Left renal pelvis (tissue), 4 donors: ENCODE measurements around the gene AARS1. TPM values are rescaled to one million over a fixed set of nuclear protein-coding genes. Genes with fewer than 3 reads are reported as not detected.
"Not testable (repeated sequence)": the region's sequence is repeated elsewhere in the genome, so short reads cannot be mapped to it uniquely, and the experiment has no call there.

Experiments
- DNase-seq, 4 donors: peaks; one replicate each; pipeline ENCODE4 v3.0.0-alpha.2; 2013; ENCODE audit warnings: low read depth in 4 of 4, low spot score in 3 of 4
- polyA plus RNA-seq, 4 donors: library from polyadenylated mRNA; unstranded; fragments of 120-200 nt; gene quantifications; one replicate each; pipeline ENCODE4 v1.2.1, GENCODE V29; 2013; ENCODE audit not compliant: insufficient read length in 4 of 4

AARS1 gene
- polyA plus RNA-seq, 4 donors = 78.2 to 86.3 (median 85.5) TPM

DNA sequence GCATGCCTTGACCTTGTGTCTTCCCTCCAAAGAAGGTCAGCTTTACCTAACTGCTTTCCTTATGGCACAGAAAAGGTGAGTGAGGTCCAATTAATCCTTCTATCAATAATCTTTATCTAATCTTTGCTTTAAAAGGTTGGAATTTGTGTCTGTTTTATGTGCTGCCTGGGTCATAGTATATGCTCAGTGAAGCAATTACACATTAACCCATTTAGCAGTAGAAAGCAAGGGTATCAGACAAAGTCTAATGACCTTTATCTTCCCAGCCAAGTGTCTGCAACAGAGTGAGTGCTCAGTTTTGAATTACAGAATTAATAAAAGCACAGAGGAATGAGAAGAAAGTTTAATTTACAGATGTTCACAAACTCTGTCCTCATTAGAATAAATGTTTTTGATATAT is 63.3 kb downstream of the AARS1 start:
- not testable (repeated sequence) for DNase-seq

DNA sequence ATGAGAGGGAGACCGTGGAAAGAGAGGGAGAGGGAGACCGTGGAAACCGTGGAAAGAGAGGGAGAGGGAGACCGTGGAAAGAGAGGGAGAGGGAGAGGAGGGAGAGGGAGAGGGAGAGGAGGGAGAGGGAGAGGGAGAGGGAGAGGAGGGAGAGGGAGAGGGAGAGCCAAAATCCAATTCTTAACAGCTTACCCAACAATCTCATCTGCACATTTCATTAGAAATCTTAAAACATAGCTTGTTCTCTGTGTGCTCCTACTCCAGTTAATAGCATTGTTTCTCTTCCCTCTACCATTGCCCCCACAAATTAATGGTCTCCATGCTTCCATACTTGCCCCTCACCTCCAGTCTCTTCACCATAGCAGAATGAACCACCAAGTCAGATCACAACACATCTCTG is 63.9 kb downstream of the AARS1 start:
- not testable (repeated sequence) for DNase-seq

DNA sequence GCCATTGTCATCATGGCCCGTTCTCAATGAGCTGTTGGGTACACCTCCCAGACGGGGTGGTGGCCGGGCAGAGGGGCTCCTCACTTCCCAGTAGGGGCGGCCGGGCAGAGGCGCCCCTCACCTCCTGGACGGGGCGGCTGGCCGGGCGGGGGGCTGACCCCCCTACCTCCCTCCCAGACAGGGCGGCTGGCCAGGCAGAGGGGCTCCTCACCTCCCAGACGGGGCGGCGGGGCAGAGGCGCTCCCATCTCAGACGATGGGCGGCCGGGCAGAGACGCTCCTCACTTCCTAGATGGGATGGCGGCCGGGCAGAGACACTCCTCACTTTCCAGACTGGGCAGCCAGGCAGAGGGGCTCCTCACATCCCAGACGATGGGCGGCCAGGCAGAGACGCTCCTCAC is 64.7 kb downstream of the AARS1 start:
- not testable (repeated sequence) for DNase-seq

DNA sequence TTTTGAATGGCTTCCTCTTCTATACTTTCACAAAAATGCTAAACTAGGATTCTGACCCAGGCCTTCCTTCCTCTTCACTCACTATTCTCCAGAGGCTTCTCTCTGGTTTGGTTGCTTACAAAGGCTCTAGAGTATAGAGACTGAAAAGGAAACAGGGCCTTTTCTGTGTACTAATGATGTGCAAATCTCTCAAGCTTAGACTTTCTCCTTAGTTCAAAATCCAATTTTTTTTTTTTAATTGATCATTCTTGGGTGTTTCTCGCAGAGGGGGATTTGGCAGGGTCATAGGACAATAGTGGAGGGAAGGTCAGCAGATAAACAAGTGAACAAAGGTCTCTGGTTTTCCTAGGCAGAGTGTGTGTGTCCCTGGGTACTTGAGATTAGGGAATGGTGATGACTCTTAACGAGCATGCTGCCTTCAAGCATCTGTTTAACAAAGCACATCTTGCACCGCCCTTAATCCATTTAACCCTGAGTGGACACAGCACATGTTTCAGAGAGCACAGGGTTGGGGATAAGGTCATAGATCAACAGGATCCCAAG is 65.3 kb downstream of the AARS1 start:
- DNase-seq = not testable (repeated sequence)

DNA sequence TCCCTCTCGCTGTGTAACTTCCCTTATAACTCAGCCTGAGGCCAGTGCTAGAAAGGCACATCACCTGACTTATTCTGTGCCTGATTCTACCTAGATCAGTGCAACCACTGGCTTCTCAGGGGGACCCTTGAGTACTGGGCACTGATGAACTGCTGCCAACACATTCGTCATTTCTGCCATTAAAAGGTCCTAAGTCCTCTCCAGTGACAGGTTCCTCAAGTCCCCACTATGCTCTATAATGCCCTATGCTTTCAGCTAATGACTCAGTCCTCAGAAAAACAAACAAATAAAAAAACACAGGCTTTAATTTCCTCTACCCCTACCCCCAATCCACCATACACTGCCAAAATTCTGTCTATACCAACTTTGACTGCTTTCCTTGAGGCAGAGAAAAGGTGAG is 66.1 kb downstream of the AARS1 start:
- not testable (repeated sequence) for DNase-seq

DNA sequence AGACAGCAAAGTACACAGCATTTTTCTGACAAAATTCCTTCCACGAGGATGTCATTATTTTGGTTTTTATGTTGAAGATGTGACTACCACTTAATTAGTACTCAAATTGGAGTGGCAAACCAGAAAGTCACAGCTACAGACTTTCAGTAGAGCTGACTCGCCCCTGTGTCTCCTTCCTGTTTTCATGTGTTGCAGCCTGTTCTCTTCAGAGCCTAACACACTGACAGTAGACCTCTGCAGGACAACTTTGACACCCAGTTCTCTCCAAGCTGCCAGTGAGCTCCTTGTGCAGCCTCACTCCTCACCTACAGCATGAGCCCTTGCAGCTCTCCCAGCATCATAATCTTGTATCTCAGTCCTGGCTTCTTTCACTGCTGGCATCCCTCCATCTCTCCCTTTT is 66.7 kb downstream of the AARS1 start:
- not testable (repeated sequence) for DNase-seq

DNA sequence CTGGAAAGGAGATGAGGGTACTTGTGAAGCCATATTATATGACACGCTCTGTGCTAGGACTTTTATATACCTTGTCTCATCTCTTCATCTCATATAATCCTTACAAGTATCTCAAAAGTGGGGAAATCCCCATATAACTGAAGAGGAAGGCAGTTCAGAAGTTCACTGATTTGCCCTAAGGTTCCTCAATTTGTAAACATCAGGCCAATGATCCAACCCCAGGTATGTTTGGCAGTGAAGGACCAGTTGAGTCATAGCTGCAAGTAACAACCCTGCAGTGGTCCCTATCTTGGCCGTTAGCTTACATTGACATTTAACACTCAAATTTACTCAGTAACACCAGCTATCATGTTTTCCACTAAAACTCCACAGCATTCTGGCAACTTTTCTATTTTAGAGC is 70.7 kb downstream of the AARS1 start:
- not testable (repeated sequence) for DNase-seq

DNA sequence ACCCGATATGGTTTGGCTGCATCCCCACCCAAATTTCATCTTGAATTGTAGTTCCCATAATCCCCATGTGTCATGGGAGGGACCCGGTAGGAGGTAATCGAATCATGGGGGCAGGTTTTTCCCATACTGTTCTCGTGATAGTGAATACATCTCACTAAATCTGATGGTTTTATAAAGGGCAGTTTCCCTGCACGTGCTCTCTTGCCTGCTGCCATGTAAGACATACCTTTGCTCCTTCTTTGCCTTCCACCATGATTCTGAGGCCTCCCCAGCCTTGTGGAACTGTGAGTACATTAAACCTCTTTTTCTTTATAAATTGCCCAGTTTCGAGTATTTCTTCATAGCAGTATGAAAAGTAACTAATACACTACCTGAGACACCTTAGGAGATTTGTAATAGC is 82.9 kb downstream of the AARS1 start:
- not testable (repeated sequence) for DNase-seq

DNA sequence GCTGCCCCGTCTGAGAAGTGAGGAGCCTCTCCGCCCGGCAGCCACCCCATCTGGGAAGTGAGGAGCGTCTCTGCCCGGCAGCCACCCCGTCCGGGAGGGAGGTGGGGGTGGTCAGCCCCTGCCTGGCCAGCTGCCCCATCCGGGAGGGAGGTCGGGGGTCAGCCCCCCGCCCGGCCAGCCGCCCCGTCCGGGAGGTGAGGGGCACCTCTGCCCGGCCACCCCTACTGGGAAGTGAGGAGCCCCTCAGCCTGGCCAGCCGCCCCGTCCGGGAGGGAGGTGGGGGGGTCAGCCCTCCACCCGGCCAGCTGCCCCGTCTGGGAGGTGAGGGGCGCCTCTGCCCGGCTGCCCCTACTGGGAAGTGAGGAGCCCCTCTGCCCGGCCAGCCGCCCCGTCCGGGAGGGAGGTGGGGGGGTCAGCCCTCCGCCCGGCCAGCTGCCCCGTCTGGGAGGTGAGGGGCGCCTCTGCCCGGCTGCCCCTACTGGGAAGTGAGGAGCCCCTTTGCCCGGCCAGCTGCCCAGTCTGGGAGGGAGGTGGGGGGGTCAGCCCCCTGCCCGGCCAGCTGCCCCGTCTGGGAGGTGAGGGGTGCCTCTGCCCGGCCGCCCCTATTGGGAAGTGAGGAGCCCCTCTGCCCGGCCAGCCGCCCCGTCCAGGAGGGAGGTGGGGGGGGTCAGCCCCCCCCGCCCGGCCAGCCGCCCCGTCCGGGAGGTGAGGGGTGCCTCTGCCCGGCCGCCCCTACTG is 84.5 kb downstream of the AARS1 start:
- DNase-seq = not testable (repeated sequence)

DNA sequence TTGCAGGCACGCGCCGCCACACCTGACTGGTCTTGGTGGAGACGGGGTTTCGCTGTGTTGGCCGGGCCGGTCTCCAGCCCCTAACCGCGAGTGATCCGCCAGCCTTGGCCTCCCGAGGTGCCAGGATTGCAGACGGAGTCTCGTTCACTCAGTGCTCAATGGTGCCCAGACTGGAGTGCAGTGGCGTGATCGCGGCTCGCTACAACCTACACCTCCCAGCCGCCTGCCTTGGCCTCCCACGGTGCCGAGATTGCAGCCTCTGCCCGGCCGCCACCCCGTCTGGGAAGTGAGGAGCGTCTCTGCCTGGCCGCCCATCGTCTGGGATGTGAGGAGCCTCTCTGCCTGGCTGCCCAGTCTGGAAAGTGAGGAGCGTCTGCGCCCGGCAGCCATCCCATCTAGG is 85.3 kb downstream of the AARS1 start:
- not testable (repeated sequence) for DNase-seq

DNA sequence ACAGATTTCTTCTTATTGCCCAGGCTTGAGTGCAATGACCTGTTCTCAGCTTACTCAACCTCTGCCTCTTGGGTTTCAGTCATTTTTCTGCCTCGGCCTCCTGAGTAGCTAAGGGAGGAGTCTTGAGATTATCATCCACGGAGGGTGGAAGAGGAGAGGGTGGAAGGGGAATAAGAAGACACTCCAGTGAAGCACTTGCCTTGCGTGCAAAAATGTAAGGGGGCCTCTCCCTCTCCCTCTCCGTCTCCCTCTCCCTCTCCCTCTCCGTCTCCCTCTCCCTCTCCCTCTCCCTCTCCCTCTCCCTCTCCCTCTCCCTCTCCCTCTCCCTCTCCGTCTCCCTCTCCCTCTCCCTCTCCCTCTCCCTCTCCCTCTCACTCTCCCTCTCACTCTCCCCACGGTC is 85.8 kb downstream of the AARS1 start:
- not testable (repeated sequence) for DNase-seq

Other genes starting within 250 kb of the AARS1 start
- gene PDPR, start 175.2 kb downstream of the AARS1 start, polyA plus RNA-seq = 10 to 100 TPM; 29.4 to 44.1 (median 34.9) TPM
- 10 to 100 TPM in 3 of 4 donors, under 1 TPM in 1; 0.70 to 72.2 (median 38.3) TPM for gene CLEC18C, start 115.7 kb downstream of the AARS1 start, polyA plus RNA-seq
- 10 to 100 TPM; 13.5 to 17.9 (median 15.4) TPM for gene EXOSC6, start 37.6 kb downstream of the AARS1 start, polyA plus RNA-seq
- gene DDX19B, start 9.7 kb upstream of the AARS1 start, polyA plus RNA-seq = 10 to 100 TPM; 31.4 to 41.6 (median 38.9) TPM
- 10 to 100 TPM; 46.3 to 55.6 (median 52.3) TPM for gene DDX19A, start 57.4 kb upstream of the AARS1 start, polyA plus RNA-seq
- 10 to 100 TPM; 22.3 to 35.3 (median 28.4) TPM for gene ST3GAL2, start 149.6 kb upstream of the AARS1 start, polyA plus RNA-seq
- 10 to 100 TPM; 11.6 to 19.4 (median 14.2) TPM for gene FCSK, start 165.1 kb upstream of the AARS1 start, polyA plus RNA-seq
- gene COG4, start 234.0 kb upstream of the AARS1 start, polyA plus RNA-seq = 10 to 100 TPM; 48.3 to 73.2 (median 64.1) TPM
- 100 to 1,000 TPM; 330 to 417 (median 379) TPM for gene SF3B3, start 234.3 kb upstream of the AARS1 start, polyA plus RNA-seq